ENCODE data around the gene CD3D. TPM values are rescaled to one million over a fixed set of nuclear protein-coding genes. Genes with fewer than 3 reads are reported as not detected.
"Not testable (repeated sequence)": the region's sequence is repeated elsewhere in the genome, so short reads cannot be mapped to it uniquely, and the experiment has no call there.

The CD3D gene
- total and polyA plus RNA-seq, 11 donors: 0.38 to 11.2 (median 1.7) TPM; not detected in 5

DNA sequence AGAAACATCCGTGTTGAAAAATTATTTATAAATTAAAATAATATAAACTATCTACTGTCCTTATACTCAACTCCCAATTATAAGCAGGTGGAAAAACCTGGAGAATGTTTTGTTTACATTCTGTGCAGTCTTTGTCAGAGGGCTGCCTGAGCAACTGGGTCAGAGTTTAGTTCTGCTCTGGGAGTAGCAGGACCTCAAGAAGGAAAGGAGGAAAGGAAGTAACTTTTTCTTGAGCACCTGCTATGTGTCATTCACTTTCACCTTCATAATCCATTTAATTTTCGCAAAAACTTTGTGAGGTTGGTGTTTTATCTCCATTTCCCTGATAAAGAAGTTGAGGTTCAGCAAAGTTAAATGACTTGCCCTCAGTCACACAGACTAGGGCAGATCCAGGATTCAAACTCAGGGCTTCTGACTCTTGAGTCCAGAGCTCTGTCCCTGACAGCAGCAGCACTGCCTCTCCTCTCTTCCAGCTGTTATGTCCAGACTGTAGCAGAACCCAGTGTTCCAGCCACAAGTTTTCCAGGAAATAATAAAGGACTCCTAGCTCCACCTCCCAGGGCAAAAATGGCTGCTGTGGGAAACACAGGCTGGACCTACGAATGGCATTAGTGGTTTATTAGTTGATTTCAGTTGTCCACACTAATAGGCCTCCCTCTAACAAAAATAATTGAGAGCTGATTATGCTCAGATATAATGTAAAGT is 31.6 kb downstream of the CD3D start:
- Histone ChIP-seq H3K27ac (no peak overlapping the region), H3K27me3 (peaks cover 0 to 29% (median 13%) of the 10 kb centered on the region in 9 donors), H3K36me3 (no peaks in the 10 kb centered on the region), H3K4me3 (no peak overlapping the region), H3K9me3 (peaks cover 0 to 4% (median 0%) of the 10 kb centered on the region in 12 donors), H3K4me1 (peaks cover 0 to 11% (median 6%) of the 10 kb centered on the region in 12 donors)
- intact Hi-C loops (cut with DNase I): no loop called here
- DNase-seq (no peak), ATAC-seq (no peak)
- WGBS, 4 donors: 78 to 91% (median 79%) methylated on average over 3 of the region's 3 CpGs
- TF ChIP-seq, protein P1, sequence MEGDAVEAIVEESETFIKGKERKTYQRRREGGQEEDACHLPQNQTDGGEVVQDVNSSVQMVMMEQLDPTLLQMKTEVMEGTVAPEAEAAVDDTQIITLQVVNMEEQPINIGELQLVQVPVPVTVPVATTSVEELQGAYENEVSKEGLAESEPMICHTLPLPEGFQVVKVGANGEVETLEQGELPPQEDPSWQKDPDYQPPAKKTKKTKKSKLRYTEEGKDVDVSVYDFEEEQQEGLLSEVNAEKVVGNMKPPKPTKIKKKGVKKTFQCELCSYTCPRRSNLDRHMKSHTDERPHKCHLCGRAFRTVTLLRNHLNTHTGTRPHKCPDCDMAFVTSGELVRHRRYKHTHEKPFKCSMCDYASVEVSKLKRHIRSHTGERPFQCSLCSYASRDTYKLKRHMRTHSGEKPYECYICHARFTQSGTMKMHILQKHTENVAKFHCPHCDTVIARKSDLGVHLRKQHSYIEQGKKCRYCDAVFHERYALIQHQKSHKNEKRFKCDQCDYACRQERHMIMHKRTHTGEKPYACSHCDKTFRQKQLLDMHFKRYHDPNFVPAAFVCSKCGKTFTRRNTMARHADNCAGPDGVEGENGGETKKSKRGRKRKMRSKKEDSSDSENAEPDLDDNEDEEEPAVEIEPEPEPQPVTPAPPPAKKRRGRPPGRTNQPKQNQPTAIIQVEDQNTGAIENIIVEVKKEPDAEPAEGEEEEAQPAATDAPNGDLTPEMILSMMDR (IDR thresholded peaks at IDR 0.05): no peak
- TF ChIP-seq POLR2A (IDR thresholded peaks at IDR 0.05): no peak

DNA sequence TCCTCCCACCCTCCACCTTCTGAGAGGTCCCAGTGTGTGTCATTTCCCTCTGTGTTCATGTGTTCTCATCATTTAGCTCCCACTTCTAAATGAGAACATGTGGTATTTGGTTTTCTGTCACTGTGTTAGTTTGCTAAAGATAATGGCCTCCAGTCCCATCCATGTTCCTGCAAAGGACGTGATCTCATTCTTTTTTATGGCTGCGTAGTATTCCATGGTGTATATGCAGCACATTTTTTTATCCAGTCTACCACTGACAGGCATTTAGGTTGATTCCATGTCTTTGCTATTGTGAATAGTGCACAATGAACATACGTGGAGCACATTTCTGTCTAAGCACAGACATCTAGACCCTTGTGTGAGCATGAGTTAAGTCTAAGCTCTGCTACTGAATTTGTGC is 32.2 kb downstream of the CD3D start:
- H3K27ac ChIP-seq: no peak overlapping the region
- 92 to 94% (median 93%) methylated on average over 3 of the region's 3 CpGs for WGBS, 4 donors
- TF ChIP-seq POLR2A (IDR thresholded peaks at IDR 0.05): no peak
- TF ChIP-seq, protein P1 (IDR thresholded peaks at IDR 0.05): no peak
- peaks cover 0 to 36% (median 12%) of the 10 kb centered on the region in 9 donors for H3K27me3 ChIP-seq
- peaks cover 0 to 4% (median 2%) of the 10 kb centered on the region in 12 donors for H3K4me1 ChIP-seq
- peaks cover 0 to 4% (median 0%) of the 10 kb centered on the region in 12 donors for H3K9me3 ChIP-seq
- ATAC-seq: no peak
- no peaks in the 10 kb centered on the region for H3K36me3 ChIP-seq
- intact Hi-C loops (cut with DNase I): no loop called here
- DNase-seq: no peak
- H3K4me3 ChIP-seq: no peak overlapping the region

GRCh38 chr11:118308995-118309528 is 33.4 kb downstream of the CD3D start:
- peaks cover 0 to 39% (median 7%) of the 10 kb centered on the region in 9 donors for H3K27me3 ChIP-seq
- H3K4me3 ChIP-seq; ATAC-seq; DNase-seq; intact Hi-C loops (cut with DNase I); H3K9me3 ChIP-seq; H3K36me3 ChIP-seq; H3K27ac ChIP-seq; H3K4me1 ChIP-seq: not testable (repeated sequence)
- 88 to 96% (median 92%) methylated on average over 5 of the region's 5 CpGs for WGBS, 4 donors

GRCh38 chr11:118306556-118306955 is 35.9 kb downstream of the CD3D start:
- ATAC-seq (no peak), DNase-seq (no peak)
- TF ChIP-seq, protein P1 (IDR thresholded peaks at IDR 0.05): no peak
- H3K27me3 ChIP-seq: peaks cover 0 to 18% (median 0%) of the 10 kb centered on the region in 9 donors
- peak overlapping the region in 1 of 12 donors; percentile 56 for H3K4me3 ChIP-seq
- H3K36me3 ChIP-seq: no peaks in the 10 kb centered on the region
- H3K27ac ChIP-seq: peak overlapping the region in 1 of 12 donors; percentile 55
- 76 to 90% (median 88%) methylated on average over 2 of the region's 2 CpGs for WGBS, 4 donors
- H3K9me3 ChIP-seq: peaks cover 0 to 4% (median 0%) of the 10 kb centered on the region in 12 donors
- intact Hi-C loops (cut with DNase I): no loop called here
- H3K4me1 ChIP-seq: no peaks in the 10 kb centered on the region

Measured in heart left ventricle (tissue), 16 donors.